Endometrial microvascular endothelial cells (primary cell): ENCODE measurements around the gene KCNQ1. TPM values are rescaled to one million over a fixed set of nuclear protein-coding genes. Genes with fewer than 3 reads are reported as not detected.

Experiments
- in situ Hi-C: cut with HindIII; loops from 2 replicates; pipeline ENCODE4 v1.10.0; 2017; ENCODE audit warnings: low sequenced_read_pairs, low pct_unique_long_range_greater_than_20kb; ENCODE audit errors: inconsistent ontology term
- total RNA-seq: library from RNA; depleted of rRNA; stranded (reverse); fragments of >200 nt; gene quantifications from one replicate; pipeline ENCODE4 v1.2.3, GENCODE V29; 2015; ENCODE audit errors: inconsistent ontology term

The KCNQ1 gene
- total RNA-seq, 1 donor from 2014 or later, result not detected

DNA sequence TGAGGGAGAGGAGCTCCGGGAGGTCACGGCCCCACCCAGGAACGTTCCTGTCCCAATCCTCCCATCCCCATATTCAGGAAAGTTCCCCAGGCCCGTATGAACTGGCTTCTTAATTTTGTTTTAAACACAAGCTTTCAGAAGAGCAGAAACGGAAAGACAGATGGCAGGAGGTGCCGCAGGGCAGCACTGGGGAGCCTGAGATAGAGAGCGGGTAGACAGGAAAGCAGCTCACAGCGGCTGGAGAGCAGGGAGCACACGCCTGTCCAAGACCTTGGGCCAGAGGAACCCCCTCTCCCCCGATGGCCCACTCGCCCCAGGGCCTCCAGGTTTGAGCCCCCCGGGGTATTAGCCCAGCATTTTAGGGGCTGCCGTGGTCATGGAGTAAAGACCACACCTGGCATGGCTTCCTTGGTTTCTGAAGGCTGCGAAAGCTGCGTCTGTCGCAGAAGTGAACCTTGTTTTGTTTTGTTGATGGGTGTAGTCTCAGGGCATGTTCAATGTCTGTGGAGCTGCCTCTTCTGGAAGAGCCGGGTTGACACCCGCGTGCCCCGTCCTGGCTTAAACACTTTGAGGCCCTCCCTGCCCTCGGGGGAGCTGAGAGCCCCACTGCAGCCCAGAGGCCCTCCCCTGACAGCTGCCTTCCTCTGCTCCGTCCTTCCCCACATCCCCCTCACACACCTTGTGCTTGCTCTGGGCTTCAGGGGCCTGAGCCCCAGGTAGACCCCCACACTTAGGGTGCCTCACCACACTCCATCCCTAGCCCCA is 272.9 kb downstream of the KCNQ1 start:
- in situ Hi-C loops, result no loop called here

DNA sequence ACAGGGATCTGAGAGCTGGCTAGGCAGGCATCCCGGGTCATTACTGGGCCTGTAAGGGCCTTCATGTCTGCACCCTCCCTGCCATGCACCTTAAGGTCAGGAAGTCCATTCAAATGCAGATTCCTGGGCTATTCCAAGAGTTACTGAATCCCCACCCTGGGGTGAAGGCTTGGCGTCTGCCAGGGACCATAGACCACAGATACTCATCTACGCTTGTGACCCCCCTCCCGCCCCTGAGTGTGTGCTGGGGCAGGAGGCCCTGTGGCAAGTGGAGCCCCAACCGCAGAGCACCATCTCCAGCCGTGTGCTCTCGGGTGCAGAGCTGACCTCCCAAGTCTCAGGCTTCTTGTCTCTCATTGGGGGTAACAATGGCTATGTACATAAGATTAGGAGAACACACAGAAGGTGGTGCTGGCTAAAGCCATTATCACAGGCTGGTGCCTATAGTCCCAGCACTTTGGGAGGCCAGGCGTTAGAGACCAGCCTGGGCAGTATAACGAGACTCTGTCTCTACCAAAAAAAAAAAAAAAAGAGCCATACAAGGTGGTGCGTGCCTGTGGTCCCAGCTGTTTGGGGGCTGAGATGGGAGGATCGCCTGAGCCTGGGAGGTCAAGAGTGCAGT is 274.1 kb downstream of the KCNQ1 start:
- in situ Hi-C loops, result no loop called here

DNA sequence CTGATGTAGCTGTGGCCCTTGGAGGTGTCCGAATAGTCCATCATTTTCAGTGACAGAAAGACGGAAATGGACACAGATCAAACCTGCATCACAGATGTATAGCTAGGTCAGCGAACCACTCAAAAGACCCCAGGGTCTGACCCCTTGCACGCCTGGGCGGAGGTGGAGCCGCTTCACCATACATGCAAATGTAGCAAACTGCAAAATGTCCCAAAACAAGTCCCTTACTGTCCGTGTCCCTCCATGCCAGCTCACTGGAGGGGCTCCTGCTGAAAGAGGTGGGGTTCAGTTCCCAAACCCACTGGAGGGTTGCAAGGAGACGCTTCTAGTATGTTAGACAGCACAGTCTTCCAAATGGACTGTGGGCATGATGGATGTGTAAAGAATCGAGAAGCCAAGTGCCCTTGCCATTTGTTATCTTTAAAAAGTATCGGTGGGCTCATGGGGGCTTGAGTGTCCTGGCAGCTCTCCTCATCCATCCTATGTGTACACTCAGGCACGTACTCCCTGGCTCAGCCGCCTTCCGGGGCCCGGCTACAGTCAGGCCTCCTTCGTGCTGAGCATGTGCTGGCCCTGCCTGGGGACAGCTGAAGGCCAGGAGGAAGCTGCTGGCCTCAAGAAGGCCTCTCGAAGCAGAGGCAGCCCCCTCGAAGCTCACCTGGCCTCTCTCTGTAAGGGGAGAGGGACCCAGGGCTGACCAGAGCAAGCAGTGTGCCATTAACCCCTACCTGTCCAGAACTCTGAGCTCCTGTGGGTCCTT is 275.2 kb downstream of the KCNQ1 start:
- in situ Hi-C loops, result no loop called here

DNA sequence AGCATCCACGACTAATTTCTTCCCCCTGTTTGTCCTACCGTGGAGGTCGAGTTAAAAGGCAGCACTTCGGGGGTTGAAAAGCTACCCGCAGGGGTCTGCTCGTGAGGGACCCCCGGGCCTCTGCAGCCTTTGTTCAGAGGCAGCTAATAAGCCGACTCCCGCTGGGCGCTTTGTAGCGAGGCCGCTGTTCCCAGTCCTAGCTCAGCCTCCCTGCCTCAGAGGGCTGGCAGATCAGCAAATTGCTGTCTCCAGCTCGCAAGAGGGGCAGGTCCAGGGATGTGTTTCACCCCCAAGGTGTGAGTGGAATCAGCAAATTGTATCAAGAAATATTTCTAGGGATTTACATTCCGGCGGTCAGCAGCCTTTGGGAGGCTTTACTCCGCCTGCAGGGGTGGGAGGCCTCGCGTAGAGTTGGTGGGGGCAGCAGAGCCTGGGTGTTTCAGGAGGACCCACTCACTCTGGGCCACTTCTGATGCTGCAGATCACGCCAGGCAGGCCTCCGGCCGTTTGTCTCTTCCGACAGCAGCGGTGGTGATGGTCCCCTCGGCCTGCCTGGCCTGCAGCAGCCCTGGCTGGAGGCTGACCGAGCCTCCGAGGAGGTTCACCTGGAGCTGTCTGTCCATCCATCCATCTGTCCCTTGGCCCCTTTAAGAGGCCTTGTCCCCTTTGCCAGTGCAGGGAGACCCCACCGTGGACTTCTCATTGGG is 276.6 kb downstream of the KCNQ1 start:
- in situ Hi-C loops, result no loop called here

DNA sequence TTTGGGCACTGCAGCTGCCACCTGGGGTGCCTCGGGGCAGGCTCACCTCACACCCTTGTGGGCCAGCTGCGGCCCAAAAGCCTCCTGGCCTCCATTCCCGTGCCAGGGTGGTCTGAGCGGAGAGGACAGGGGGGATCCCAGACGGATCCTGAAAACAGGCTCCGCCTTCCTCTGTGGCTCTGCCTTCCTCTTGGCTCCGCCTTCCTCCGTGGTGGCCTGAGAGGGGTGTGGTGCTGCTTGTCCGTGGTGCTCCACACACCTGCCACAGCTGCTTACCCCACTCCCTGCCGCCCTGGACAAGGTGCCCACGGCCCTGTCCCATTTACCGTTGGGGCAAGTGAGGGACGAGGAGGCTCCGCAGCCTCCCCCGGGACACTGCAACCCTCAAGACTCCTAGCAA is 278.1 kb downstream of the KCNQ1 start:
- in situ Hi-C loops, result no loop called here

DNA sequence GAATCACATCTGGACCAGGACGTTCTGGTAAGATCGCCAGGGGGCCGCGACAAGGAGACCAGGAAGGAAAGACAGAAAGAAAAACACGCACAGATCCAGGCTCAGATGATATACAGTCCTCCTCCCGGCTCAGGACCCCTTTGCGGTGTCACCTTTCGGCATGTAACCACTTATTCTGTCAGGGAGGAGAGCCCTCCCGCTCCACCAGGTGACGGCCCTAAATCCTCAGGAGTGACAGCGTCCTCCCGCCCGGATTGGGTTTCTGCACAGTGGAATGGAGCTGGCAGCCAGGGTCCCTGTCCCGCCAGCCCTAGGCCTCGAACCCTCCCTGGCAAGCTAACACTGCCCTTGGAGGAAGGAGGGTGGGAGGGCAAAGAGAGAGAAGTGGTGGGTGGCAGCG is 279.3 kb downstream of the KCNQ1 start:
- in situ Hi-C loops, result no loop called here

DNA sequence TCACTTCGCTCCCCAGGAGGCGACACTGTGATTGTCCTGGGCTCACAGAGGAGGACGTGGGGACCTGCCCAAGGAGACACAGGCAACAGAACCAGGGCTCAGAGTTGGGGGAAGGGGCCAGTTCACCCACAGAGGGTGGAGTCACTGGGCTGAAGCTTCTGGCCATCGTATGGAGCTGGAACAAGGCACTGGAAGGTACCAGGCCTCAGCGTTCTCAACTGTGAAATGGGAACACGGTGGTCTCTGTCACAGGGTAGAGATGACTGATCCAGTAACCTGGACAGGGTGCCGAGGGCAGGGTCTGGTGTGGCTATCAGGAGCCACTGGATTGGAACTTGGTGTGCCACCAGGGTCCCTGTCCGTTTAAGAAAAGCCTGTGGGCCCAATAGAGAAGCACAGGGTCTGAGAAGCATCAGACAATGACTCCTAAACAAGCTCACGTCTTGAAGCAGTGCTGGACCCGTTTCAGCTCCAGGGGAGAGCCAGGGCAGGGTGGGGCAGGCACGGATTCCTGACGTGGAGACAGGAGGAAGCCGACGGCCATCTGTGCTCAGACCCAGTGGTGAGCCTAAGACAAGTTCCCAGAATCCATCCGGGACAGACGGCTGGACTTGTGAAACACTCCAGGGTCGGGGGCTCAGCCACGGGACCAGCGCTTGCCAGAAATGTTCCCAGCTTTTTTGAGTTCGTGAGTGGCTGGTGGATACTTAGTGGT is 280.0 kb downstream of the KCNQ1 start:
- in situ Hi-C loops, result no loop called here

DNA sequence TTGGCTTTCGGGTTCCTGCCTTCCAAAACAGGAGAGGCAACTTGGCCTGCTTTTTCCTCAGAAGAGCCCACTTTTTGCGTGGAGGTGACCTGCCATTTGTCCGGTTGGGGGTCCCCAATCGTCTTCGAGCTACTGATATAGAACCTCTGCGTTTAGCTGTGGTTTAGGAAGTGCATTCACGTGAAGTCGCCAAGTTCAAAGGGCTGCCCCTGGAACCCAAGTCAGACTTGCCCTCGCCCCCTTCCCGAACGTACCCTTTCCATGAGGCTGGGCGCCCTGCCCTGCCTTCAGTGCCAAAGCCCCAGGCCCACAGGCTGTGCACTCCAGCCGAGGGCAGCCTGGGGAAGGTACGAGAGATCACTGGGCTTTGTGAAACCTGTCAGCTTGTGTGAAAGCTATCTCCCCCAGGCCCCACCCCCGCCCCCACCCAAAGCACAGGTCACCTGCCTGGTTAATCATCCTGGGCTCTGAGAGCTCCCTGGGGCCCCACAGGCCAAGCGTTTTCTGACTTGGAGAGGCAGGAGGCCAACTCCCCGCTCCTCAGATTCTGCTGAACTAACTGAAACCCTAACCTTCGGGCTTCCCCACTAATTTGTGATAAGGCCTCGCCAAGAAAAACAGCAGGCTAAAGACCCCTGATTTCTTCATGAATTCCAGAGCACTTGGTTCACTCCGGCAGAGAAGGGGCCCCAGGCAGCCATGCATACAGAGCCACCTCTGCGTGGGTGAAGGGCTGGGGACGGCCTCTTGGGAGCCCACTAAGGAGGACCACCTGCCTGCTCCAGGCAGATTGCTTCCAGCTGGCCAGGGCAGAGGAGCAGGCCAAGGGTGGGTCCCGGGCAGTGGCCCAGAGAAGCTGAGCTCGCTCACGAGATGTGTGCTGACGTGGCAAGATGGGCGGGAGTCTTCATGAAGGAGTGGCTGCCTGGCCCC is 280.8 kb downstream of the KCNQ1 start:
- in situ Hi-C loops, result no loop called here

DNA sequence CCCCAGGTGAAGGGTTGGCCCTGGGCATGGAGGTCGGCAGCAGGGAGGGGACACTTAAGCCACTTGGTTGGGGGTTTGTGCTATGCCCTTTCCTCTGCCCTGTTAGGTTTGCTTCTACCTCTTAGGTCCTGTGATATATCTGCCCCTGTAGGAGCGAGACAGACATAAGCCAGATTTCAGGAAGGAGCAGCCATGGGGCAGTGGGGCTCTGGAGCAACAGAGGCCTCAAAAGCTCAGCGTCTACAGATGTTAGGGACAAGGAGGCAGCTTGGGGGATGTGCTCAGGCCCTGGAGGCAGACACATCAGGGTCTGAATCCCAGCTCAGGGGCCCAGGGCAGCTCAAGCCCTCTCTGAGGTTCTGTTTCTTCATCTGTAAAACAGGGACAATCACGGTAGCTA is 282.2 kb downstream of the KCNQ1 start:
- in situ Hi-C loops, result no loop called here

DNA sequence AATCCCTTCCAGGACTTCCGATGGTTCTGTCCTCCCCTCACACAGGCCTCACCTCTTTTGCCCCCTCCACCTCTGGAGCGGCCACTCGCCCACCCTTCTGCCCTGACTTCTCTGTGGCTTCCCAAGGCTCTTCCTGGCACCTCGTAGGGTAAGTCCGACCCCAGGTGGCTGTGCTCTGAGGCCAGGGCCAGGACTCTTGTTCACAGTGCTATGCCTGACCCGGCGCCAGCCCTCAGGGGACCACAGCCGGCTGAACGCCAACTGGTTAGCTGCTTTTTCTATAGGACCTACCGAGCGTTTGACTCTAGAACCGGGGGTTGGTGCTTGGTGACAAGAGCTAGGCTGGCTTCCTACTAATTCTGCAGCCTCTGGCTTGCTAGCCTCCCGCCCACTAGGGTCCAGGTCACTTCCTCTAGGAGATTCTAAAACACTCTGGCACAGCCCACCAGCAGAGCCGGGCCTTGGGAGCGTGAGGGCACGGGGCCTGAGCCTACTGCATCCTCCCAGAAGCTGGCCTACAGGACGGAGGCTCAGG is 283.4 kb downstream of the KCNQ1 start:
- in situ Hi-C loops, result no loop called here

DNA sequence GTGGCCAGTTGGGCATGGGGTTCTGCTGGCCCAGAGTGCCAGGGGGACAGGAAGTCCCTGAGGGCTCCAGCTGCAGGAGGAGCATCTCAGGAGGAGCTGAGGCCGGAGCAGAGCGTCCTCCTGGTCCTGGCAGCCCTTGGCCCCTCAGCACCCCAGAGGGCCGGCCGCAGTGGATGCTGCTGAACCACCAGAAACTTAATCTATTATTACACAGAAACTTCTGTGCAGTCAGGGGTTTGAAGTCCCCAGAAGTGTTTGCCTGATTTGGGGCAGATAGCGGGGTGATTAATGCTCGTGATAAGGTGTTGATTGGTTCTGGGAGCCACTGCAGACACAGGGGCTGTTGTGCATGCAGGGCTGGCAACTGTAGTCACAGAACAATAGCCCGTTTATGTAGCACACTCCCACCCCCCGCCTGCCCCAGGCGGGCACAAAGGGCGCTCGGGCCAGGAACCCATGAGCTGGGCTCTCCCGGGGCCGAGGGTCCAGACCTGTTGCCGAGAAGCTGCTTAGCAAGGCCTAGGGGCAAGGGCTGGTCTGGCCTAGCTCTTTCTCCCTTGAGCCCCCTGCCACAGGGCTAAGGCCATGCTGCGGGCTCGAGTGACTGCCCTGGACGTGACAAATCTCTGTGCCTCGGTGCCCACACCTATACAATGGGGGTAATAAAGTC is 284.0 kb downstream of the KCNQ1 start:
- in situ Hi-C loops, result no loop called here

DNA sequence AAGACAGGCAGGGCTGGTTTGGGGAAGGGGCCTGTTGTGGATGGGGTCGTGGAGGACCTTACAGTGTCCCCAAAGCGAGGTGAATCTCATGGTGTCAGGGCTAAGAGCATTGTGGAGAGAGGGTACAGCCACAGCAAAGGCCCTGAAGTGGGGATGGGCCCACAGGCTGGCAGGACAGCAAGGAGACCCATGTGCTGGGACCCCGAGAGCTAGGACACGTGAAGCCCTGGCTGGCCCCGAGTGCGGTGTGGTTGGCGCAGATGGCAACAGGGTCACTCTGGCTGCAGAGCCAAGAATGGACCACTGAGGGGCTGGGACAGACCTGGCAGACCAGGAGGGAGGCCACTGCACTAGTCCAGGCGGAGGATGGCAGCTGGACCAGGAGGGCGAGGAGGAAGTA is 285.0 kb downstream of the KCNQ1 start:
- in situ Hi-C loops, result no loop called here

DNA sequence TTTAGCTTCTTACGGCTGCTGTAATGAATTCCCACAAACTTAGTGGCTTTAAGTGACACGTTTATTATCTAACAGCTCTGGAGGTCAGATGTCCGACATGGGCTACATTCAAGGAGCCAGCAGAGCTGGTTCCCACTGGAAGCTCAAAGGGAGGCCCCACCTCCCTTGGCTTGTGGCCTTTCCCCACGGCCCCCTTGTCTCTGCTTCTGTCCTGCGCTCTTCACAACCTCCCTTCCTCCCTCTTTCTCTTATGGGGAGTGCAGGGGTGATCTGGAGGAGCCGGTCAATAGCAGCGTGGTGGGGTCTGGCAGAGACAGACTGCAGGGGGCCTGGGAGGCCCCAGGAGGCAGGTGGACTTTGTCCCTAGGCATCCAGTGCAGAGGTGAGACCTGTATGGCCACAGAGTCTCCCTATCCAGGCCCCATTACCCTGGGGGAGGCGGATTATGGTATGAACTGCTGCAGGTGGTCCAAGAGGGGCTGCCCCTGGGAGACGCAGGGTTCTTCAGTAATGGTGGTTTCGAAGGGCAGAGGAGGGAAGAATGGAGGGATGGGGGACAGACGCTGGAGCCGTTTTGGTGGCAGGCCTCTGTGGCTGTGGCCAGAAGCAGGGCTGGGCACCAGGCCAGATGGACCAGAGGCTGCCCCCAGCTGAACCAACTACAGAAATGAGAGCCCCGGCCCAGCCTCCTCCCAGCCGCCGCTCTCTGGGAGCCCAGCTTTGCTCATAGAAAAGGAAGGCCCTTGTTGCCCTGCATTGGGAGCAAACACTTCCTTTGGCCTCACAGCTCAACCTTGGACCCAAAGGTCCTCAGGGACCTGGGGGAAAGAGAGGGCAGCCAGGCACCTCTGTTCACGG is 285.7 kb downstream of the KCNQ1 start:
- in situ Hi-C loops, result no loop called here

DNA sequence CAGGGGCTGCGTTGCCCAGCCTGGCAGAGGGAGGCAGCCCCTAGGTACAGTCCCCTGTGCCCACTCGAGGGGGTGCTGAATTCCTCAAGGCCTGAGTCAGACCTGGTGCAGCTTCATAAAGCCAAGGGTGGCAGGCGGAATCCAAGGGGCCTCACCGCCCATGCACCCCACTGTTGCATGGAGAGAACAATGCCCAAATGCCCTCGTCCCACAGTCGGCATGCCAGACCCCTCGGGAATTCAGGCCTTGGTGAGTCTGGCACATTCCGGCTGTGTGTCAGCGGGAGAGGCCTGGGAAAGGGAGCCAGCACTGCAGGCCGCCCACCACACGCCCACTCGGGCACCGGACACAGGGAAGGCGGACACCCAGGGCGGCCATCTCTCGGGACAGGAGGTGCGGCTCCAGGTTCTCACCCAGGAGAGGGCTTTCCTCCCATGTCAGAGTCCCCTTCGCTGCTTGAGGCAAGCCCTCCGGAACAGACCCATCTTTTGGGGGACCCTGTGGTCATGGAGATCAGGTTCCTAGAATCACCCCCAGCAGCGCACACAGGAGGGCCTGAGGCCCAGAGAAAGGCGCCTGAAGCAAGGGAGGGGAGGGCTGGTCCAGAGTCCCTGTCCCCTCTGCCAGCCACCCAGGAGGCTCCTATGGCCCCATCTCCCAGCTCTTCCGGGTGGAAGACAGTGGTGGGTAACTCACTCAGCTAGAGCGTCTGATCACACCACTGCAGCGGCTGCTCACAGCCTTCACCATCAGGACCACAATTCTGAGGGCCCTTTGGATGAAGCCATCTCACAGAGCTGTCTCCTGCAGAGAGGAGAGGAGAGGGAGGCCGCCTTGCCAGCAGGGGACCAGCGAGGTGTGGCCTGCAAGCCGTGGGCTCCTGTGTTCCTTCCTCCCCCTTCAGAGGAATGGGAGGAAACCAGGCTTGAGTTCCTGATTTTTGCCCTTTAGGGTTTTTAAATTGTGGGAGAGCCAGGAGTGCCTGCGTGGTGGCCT is 286.6 kb downstream of the KCNQ1 start:
- in situ Hi-C loops, result no loop called here

DNA sequence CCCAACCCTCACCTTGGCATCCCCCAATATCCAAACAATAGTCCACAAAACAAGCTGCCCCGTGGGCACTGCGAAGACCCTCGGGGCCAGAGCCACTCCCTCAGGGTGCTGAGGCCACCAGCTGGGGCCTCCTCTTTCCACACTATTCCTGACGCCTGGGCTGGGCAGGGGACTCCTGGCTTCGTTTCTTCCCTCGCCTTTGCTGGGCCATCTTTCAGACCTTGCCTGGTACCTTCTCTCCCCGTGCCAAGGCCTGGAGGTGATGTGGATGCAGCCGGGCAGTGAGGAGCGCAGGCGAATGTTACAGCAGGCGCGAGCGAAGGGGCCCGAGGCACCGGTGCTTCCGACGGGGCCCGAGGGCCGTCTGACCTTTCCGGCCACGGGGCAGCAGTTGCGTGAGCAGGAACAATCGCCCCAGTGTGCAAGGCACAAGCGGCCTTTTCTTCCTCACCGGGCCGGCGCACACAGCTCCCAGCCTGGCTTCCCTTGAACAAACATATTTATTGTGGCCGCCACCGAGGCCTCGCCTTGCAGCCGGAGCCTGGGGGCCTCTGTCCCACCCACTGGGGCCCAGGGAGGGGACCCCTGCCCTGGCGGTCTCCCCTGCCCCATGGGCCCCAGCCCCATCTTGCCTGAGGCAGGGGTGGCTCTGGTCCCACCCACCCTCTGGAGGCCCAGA is 287.6 kb downstream of the KCNQ1 start:
- in situ Hi-C loops, result no loop called here
